C4-2B (cell line): ENCODE data around the gene MVB12A.

Experiments used
- H3K27ac ChIP-seq: fragments of 450-650 bp; 2 replicates; pipeline ENCODE4 v1.5.1; 2017
- ZFX ChIP-seq: fragments of 450-650 bp; IDR thresholded peaks from 2 replicates; pipeline ENCODE4 v1.6.1; 2017
- TF ChIP-seq, protein P1 (sequence below): fragments of 450-650 bp; conservative IDR thresholded peaks from 2 replicates; pipeline ENCODE4 v1.5.1; 2017; ENCODE audit warnings: mild to moderate bottlenecking

MVB12A gene

DNA sequence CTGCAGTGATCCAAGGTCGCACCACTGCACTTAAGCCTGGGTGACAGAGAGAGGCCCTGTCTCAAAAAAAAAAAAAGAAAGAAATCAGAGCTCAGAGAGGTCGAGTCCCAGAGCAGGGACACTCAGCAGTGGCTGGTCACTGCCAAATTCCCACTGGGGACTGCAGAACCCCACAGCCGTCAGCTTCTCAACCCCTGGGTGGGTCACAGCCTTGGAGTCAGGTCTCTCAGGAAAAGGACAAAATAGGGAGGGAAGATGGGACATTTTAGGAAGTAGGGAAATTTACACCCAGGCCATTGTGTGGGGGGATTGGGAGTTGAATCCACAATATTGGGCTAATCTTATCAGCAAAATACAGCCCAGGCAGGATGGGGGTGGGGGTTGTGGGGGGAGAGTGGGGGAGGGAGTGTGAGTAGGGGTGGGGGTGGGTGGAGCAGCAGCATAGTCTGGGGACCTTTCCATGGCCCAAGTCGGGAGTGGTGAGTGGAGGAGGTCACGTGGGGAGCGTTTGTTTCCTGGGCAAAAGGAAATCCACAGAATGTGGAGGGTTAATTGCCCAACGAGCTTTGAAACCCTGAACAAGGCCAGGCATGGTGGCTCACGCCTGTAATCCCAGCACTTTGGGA lies 20.8 kb upstream of the MVB12A start:
- no peak for TF ChIP-seq ZFX
- TF ChIP-seq, protein P1, sequence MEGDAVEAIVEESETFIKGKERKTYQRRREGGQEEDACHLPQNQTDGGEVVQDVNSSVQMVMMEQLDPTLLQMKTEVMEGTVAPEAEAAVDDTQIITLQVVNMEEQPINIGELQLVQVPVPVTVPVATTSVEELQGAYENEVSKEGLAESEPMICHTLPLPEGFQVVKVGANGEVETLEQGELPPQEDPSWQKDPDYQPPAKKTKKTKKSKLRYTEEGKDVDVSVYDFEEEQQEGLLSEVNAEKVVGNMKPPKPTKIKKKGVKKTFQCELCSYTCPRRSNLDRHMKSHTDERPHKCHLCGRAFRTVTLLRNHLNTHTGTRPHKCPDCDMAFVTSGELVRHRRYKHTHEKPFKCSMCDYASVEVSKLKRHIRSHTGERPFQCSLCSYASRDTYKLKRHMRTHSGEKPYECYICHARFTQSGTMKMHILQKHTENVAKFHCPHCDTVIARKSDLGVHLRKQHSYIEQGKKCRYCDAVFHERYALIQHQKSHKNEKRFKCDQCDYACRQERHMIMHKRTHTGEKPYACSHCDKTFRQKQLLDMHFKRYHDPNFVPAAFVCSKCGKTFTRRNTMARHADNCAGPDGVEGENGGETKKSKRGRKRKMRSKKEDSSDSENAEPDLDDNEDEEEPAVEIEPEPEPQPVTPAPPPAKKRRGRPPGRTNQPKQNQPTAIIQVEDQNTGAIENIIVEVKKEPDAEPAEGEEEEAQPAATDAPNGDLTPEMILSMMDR: no peak
- H3K27ac ChIP-seq: no peak overlapping the region

DNA sequence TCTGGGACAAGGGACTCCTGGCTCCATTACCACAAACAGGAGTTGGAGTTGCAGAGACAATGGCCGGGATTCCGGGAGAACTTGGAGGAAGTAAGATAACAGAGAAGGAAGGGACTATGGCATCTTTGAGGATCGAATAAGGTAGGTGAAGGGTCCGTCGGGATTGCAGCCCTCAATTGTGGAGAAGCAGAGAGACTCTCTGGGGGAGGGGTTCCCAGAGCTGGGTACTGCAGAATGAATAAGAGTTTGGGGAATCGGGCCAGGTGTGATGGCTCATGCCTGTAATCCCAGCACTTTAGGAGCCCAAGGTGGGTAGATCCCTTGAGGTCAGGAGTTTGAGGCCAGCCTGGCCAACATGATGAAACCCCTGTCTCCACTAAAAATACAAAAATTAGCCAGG lies 18.2 kb upstream of the MVB12A start:
- H3K27ac ChIP-seq: no peak overlapping the region

DNA sequence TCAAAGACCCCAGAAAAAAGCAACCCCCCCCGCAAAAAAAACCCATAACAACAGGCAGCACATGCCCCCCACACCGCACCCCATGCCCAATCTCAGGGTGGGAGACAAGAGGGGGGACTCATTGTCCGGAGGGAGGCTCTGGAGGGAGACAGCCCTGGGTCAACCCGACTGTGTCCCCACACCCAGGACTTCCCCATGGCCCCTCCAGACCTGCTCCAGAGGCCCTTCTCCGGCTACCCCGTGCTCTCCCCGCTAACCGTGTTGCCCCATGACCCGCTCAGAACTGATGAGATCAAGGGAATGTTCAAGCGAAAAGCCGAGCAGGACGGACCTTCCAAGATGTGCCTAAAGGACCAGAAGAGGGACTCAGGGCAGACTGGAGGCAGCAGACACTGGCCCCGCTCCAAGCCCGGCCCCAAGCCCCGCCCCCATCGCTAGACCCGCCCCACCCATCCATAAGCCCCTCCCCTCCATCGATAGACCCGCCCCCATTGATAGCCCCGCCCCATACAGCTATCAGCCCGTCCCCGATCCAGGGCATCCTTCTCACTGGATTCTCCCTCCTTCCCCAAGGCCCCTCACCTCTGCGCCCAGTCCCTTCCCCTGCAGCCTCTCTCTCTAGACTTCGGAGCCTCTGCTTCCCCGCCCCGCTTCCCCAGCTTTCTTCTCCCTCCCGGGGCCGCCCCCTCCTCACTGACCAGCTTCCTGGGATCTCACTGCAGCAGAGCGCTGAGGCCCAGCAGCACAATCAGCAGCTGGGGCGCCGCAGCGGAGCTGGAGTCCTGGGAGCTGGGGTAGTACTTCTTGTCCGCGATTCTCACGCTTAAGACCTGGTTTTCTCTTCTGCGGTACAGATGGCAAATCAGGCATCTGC lies 16.6 kb upstream of the MVB12A start:
- TF ChIP-seq, protein P1: no peak
- TF ChIP-seq ZFX: no peak
- H3K27ac ChIP-seq: no peak overlapping the region

More for the DNA sequence above, 18.2 kb upstream of the MVB12A start:
- no peak for TF ChIP-seq ZFX
- TF ChIP-seq, protein P1: no peak

DNA sequence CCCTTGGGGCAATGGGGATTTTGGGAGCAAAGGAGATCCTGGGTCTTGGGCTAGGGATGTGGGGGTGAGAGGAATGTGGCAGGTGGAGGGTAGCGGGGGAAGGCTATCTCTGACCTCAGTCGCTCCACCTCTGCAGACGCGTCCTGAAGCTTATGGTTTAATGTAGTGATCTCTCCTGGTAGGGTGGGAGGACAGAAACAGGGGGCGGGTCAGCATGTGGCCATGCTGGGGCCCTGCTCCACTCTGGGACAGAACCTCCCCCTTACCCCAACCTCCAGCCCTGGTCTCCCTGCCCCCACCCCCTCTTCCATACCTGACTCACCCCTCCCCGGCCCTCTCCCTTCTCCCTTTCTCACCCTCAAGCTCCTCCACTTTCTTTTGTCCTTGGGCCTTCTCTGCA lies 15.8 kb upstream of the MVB12A start:
- TF ChIP-seq ZFX: no peak
- TF ChIP-seq, protein P1: no peak
- H3K27ac ChIP-seq: no peak overlapping the region

DNA sequence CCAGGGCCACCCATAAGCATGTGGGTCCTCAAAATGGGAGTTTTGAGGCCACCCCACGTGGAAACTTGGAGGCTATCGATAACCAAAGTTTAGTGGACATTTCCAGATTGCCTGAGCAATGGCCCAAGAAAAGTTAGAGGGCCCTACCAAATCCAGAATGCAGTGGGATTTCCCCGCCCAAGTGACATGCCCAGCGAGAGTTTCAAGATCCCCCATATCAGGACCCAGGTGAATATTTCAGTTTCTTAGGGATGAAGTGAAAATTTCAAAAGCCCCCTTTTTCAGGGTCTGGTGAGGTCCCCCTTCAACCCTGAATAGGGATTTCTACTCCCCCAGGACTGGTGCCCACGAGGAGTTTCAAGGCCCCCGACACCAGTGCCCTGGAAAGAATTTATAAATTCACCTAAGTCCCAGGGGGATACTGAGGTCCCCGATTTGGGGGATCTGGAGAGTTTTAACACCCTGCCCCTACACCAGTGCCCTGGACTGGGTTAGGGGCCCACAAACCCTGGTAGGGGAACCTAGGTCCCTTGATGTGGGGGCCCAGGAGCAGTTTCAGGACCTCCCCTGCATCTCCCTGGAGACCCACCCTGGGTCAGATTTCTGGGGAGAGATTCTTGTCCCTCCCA lies 15.1 kb upstream of the MVB12A start:
- no peak overlapping the region for H3K27ac ChIP-seq
- no peak for TF ChIP-seq ZFX
- TF ChIP-seq, protein P1: no peak

DNA sequence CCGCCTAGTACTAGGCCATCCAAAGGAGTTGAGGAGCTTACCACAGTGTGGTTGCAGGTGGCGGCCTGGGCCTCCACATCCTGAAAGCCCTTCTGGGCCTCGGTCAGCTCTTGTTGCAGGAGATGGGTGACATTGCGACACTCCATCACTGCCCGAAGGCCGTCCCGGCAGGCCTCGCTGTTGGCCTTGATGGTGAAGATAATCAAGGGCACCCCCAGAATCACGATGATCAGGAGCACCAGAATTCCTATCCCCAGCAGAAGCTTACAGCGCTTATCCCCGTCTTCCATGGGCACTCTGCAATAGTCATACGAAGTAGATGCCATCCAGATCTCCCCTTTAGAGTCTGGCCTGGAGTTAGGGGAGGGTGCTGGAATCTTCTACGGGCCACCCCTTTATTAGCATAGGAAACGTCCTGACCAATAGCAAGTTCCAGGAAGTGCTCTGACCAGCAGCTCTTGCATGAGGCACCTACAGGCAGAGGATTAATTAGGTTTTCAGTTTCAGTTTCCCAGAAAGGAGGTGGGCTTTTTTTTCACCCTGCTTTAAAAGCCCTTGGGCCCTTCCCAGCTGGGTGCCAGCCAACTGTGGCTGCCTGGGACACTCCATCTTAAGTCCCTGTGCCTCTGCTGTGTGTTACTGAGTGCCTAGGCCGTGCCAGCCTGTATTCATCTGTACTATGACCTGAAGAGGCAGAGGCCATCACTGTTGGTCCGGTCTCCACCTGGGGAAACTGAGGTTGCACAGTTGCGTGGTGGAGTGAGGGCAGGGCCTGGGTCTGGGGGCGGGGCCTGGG lies 14.4 kb upstream of the MVB12A start, which contains the start of gene BST2:
BST2 (minus strand) TSS at position 381 of the 796 bp plus-strand sequence; CDS start at position 326, 55 bp downstream.
- no peak for TF ChIP-seq ZFX
- TF ChIP-seq, protein P1: no peak
- no peak within 1 kb of the TSS for H3K27ac ChIP-seq
